ENCODE measurements around the gene SLC7A6. TPM values are rescaled to one million over a fixed set of nuclear protein-coding genes. Genes with fewer than 3 reads are reported as not detected.

Gene SLC7A6
- total and polyA plus RNA-seq, 2 of the 13 experiments (the other 11 are each of a cell fraction or from before 2014, with no cell fraction given), result 35.8 to 70.8 TPM

- TF ChIP-seq FOXA1 (IDR thresholded peaks at IDR 0.05) (peak; percentile 56), FOXA1 (CRISPR knock-in tag; IDR thresholded peaks at IDR 0.05) (peak; percentile 95), ZNF292 (CRISPR knock-in tag; IDR thresholded peaks at IDR 0.05; ENCODE audit: borderline replicate concordance, low read depth) (peak; percentile 92; the same call in 1 of the 2 replicates), CBX1 (IDR thresholded peaks at IDR 0.05; ENCODE audit: low read depth) (no peak), NR2C2 (CRISPR knock-in tag; IDR thresholded peaks at IDR 0.05; ENCODE audit: borderline replicate concordance) (peak; percentile 67; the same call in 1 of the 2 replicates), MYPOP (CRISPR knock-in tag; IDR thresholded peaks at IDR 0.05) (peak; percentile 54), ZNF564 (CRISPR knock-in tag; IDR thresholded peaks at IDR 0.05) (peak; percentile 77), HOMEZ (CRISPR knock-in tag; IDR thresholded peaks at IDR 0.05; ENCODE audit: low read depth) (peak; percentile 85; the same call in 1 of the 2 replicates), ZNF326 (CRISPR knock-in tag; IDR thresholded peaks at IDR 0.05; ENCODE audit: borderline replicate concordance) (no peak), ZNF800 (CRISPR knock-in tag; IDR thresholded peaks at IDR 0.05) (no peak), THAP11 (CRISPR knock-in tag; IDR thresholded peaks at IDR 0.05) (peak; percentile 75), ATF7 (IDR thresholded peaks at IDR 0.05) (no peak), ATF7 (CRISPR knock-in tag; IDR thresholded peaks at IDR 0.05) (no peak), CBX5 (CRISPR knock-in tag; IDR thresholded peaks at IDR 0.05; ENCODE audit: borderline replicate concordance) (peak; percentile 76; the same call in 1 of the 2 replicates), AHR (CRISPR knock-in tag; IDR thresholded peaks at IDR 0.05) (peak; percentile 72; the same call in 1 of the 2 replicates), DPF2 (CRISPR knock-in tag; IDR thresholded peaks at IDR 0.05; ENCODE audit: borderline replicate concordance, low read depth) (peak; percentile 96), SMYD3 (CRISPR knock-in tag; IDR thresholded peaks at IDR 0.05) (peak; percentile 74; the same call in 1 of the 2 replicates), GATAD2A (CRISPR knock-in tag; IDR thresholded peaks at IDR 0.05) (peak; percentile 98), GABPA (IDR thresholded peaks at IDR 0.05; ENCODE audit: low read depth, low read length) (no peak), GABPA (CRISPR knock-in tag; IDR thresholded peaks at IDR 0.05; ENCODE audit: low read depth) (0 out of 2 replicates have a peak, but pooled peaks have one; percentile 26), ZNF816 (CRISPR knock-in tag; IDR thresholded peaks at IDR 0.05; ENCODE audit: borderline replicate concordance) (no peak; the same call in 1 of the 2 replicates), ZFYVE20 (CRISPR knock-in tag; IDR thresholded peaks at IDR 0.05; ENCODE audit: borderline replicate concordance, low read depth) (no peak), ZNF644 (CRISPR knock-in tag; IDR thresholded peaks at IDR 0.05; ENCODE audit: low read depth) (peak; percentile 84), KDM5A (IDR thresholded peaks at IDR 0.05; ENCODE audit: borderline replicate concordance, low read length) (peak; percentile 37; the same call in 1 of the 2 replicates), ZNF230 (CRISPR knock-in tag; IDR thresholded peaks at IDR 0.05) (0 out of 2 replicates have a peak, but pooled peaks have one; percentile 61), PRMT3 (CRISPR knock-in tag; IDR thresholded peaks at IDR 0.05; ENCODE audit: borderline replicate concordance, low read depth) (no peak)
Observed at GRCh38 chr16:68281368-68282063, 17.2 kb downstream of the SLC7A6 start (continued).
